ENCODE results near the gene COQ2. TPM values are rescaled to one million over a fixed set of nuclear protein-coding genes. Genes with fewer than 3 reads are reported as not detected.
"Not testable (repeated sequence)": the region's sequence is repeated elsewhere in the genome, so short reads cannot be mapped to it uniquely, and the experiment has no call there.

Gene COQ2
- total and polyA plus RNA-seq, 11 donors, result 10.4 to 26.3 (median 22.0) TPM

GRCh38 chr4:83238393-83239248 lies 46.0 kb downstream of the COQ2 start:
- TF ChIP-seq CTCF (IDR thresholded peaks at IDR 0.05), result no peak
- no peak for TF ChIP-seq POLR2A (IDR thresholded peaks at IDR 0.05)
- peaks cover 0 to 4% (median 0%) of the 10 kb centered on the region in 9 donors for H3K36me3 ChIP-seq
- 79 to 83% (median 79%) methylated on average over 4 of the region's 4 CpGs for WGBS, 4 donors
- DNase-seq (no peak), ATAC-seq (no peak)
- H3K4me1 ChIP-seq, result peaks cover 0 to 28% (median 0%) of the 10 kb centered on the region in 12 donors
- intact Hi-C loops (cut with DNase I), result no loop called here
- H3K27ac ChIP-seq, result no peak overlapping the region
- no peak overlapping the region for H3K4me3 ChIP-seq
- H3K27me3 ChIP-seq, result no peaks in the 10 kb centered on the region
- H3K9me3 ChIP-seq, result no peaks in the 10 kb centered on the region

GRCh38 chr4:83237591-83237990 lies 47.0 kb downstream of the COQ2 start:
- H3K27ac ChIP-seq, result no peak overlapping the region
- ATAC-seq, result no peak

GRCh38 chr4:83235645-83236133 lies 48.9 kb downstream of the COQ2 start:
- ATAC-seq; intact Hi-C loops (cut with DNase I); H3K27me3 ChIP-seq; H3K9me3 ChIP-seq; H3K36me3 ChIP-seq; H3K4me3 ChIP-seq; DNase-seq; H3K27ac ChIP-seq: not testable (repeated sequence)
- 89 to 94% (median 90%) methylated on average over 3 of the region's 3 CpGs for WGBS, 4 donors
- peaks cover 0 to 40% (median 0%) of the 10 kb centered on the region in 12 donors for H3K4me1 ChIP-seq

More at GRCh38 chr4:83237591-83237990, 47.0 kb downstream of the COQ2 start:
- no peak overlapping the region for H3K4me3 ChIP-seq
- H3K27me3 ChIP-seq, result no peaks in the 10 kb centered on the region
- no peak for TF ChIP-seq POLR2A (IDR thresholded peaks at IDR 0.05)
- TF ChIP-seq CTCF (IDR thresholded peaks at IDR 0.05), result no peak
- H3K9me3 ChIP-seq, result no peaks in the 10 kb centered on the region
- 79 to 94% (median 83%) methylated on average over 2 of the region's 2 CpGs for WGBS, 4 donors
- peaks cover 0 to 4% (median 0%) of the 10 kb centered on the region in 9 donors for H3K36me3 ChIP-seq
- peaks cover 0 to 28% (median 0%) of the 10 kb centered on the region in 12 donors for H3K4me1 ChIP-seq
- intact Hi-C loops (cut with DNase I), result no loop called here
- no peak for DNase-seq

- WGBS, 4 donors, result 86 to 91% (median 88%) methylated on average over 4 of the region's 4 CpGs
- no peaks in the 10 kb centered on the region for H3K27me3 ChIP-seq
- intact Hi-C loops (cut with DNase I), result no loop called here
- no peaks in the 10 kb centered on the region for H3K9me3 ChIP-seq
- no peak for TF ChIP-seq CTCF (IDR thresholded peaks at IDR 0.05)
- no peak for TF ChIP-seq POLR2A (IDR thresholded peaks at IDR 0.05)
- H3K27ac ChIP-seq, result no peak overlapping the region
- ATAC-seq (no peak), DNase-seq (no peak)
- H3K36me3 ChIP-seq, result peaks cover 0 to 4% (median 0%) of the 10 kb centered on the region in 9 donors
- H3K4me1 ChIP-seq, result peaks cover 0 to 36% (median 0%) of the 10 kb centered on the region in 12 donors
- no peak overlapping the region for H3K4me3 ChIP-seq
These were observed 49.5 kb downstream of the COQ2 start for GRCh38 chr4:83234902-83235644.

GRCh38 chr4:83234387-83234786 lies 50.2 kb downstream of the COQ2 start:
- H3K36me3 ChIP-seq, H3K4me3 ChIP-seq: not testable (repeated sequence)
- 84 to 88% (median 85%) methylated on average over 3 of the region's 3 CpGs for WGBS, 4 donors

More at GRCh38 chr4:83234387-83234786, 50.2 kb downstream of the COQ2 start:
- H3K9me3 ChIP-seq; DNase-seq; H3K27ac ChIP-seq; H3K27me3 ChIP-seq; ATAC-seq; intact Hi-C loops (cut with DNase I): not testable (repeated sequence)
- H3K4me1 ChIP-seq, result peaks cover 0 to 32% (median 0%) of the 10 kb centered on the region in 12 donors

Measured in heart left ventricle (tissue), 16 donors.